Measurements from ENCODE around the gene ZNG1F.
"Not testable (repeated sequence)": the region's sequence is repeated elsewhere in the genome, so short reads cannot be mapped to it uniquely, and the experiment has no call there.

DNA sequence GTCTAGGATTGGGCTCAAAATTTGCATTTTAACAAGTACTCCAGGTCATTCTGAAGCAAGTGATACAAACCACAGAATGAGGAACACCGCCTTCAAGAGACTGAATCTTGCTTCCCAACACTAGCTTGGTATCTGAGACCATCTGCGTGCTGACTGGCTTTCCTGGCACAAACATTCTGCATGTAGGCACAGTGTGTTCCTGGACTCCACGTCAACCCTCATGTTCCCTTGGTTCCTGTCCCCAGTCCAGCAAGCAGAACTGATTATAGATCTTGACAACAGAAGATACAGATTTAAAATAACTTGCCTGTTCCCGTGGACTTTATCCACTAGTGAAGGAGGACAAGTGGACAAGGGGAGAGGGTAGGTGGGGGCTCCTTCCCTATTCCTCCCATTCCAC lies 30.7 kb upstream of the ZNG1F start:
- TF ChIP-seq TGIF2 (CRISPR knock-in tag; IDR thresholded peaks at IDR 0.05); CHD2 (IDR thresholded peaks at IDR 0.05; ENCODE audit: low read depth, low read length); RFX5 (IDR thresholded peaks at IDR 0.05; ENCODE audit: low read depth, low read length); FOSL2 (CRISPR knock-in tag; IDR thresholded peaks at IDR 0.05); ATAD3A (CRISPR knock-in tag; IDR thresholded peaks at IDR 0.05); ESRRA (CRISPR knock-in tag; IDR thresholded peaks at IDR 0.05; ENCODE audit: low read depth): not testable (repeated sequence)
- TF ChIP-seq, protein P1, sequence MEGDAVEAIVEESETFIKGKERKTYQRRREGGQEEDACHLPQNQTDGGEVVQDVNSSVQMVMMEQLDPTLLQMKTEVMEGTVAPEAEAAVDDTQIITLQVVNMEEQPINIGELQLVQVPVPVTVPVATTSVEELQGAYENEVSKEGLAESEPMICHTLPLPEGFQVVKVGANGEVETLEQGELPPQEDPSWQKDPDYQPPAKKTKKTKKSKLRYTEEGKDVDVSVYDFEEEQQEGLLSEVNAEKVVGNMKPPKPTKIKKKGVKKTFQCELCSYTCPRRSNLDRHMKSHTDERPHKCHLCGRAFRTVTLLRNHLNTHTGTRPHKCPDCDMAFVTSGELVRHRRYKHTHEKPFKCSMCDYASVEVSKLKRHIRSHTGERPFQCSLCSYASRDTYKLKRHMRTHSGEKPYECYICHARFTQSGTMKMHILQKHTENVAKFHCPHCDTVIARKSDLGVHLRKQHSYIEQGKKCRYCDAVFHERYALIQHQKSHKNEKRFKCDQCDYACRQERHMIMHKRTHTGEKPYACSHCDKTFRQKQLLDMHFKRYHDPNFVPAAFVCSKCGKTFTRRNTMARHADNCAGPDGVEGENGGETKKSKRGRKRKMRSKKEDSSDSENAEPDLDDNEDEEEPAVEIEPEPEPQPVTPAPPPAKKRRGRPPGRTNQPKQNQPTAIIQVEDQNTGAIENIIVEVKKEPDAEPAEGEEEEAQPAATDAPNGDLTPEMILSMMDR (CRISPR knock-in tag; IDR thresholded peaks at IDR 0.05): not testable (repeated sequence)

Data from HepG2 (cell line).